ENCODE data around the gene CCDC137. TPM values are rescaled to one million over a fixed set of nuclear protein-coding genes. Genes with fewer than 3 reads are reported as not detected.

Gene CCDC137
- total and polyA plus RNA-seq, 2 of the 13 experiments (the other 11 are each of a cell fraction or from before 2014, with no cell fraction given): 14.6 to 39.1 TPM

DNA sequence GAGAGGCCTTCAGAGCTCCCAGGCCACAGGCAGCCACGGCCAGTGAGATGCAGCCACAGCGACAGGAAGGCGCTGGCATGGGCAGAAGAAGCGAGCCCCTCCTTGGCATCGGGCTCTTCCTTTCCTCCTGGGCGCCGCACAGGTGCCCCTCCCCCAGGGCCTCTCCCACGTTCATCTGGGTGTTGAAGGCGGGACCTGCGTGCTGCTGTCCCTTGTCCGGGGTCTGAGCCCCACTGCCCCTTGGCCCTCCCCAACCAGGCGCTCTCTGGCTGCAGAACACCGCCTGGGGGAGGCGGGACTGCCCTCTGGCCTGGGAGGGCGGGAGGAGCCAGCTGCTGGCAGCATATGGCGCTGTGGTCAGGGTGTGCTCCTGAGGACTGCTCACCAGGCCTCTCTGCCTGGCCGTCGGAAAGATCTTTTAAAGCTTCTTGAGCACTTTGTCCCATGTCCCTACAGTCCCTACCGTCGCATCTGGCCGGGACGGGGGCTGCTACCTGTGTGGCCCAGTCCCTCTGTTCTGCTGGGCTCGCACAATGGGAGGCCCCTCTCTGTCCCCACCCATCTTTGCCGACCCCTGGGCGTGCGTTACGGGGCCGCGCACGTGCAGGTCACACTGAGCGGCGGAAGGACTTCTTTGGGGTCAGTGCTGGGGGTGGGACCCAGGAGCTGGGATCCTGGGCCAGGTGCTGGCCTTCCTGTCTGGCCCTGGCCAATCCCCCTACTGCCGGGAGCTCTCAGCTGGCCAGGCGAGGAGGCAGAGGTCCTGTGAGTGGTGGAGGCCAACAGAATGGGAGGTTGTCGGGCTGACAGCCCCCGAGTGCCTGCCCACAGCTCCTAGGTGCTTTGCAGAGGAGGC lies 47.2 kb downstream of the CCDC137 start (continued):
- TF ChIP-seq ZNF546 (CRISPR knock-in tag; conservative IDR thresholded peaks at IDR 0.05) (no peak; the same call in 1 of the 2 replicates), ZNF766 (CRISPR knock-in tag; IDR thresholded peaks at IDR 0.05; ENCODE audit: borderline replicate concordance) (0 out of 2 replicates have a peak, but pooled peaks have one; percentile 50), ZFP91 (CRISPR knock-in tag; IDR thresholded peaks at IDR 0.05; ENCODE audit: borderline replicate concordance) (peak; percentile 85; the same call in 1 of the 2 replicates), ZNF737 (CRISPR knock-in tag; IDR thresholded peaks at IDR 0.05; ENCODE audit: borderline replicate concordance) (no peak), GLMP (CRISPR knock-in tag; IDR thresholded peaks at IDR 0.05; ENCODE audit: borderline replicate concordance) (no peak), ZNF276 (CRISPR knock-in tag; IDR thresholded peaks at IDR 0.05; ENCODE audit: low read depth) (peak; percentile 84; the same call in 1 of the 2 replicates), RFX5 (IDR thresholded peaks at IDR 0.05; ENCODE audit: low read depth, low read length) (no peak), SETDB1 (CRISPR knock-in tag; IDR thresholded peaks at IDR 0.05; ENCODE audit: borderline replicate concordance) (no peak), ZNF615 (CRISPR knock-in tag; IDR thresholded peaks at IDR 0.05; ENCODE audit: borderline replicate concordance) (no peak), KDM2A (CRISPR knock-in tag; IDR thresholded peaks at IDR 0.05; ENCODE audit: borderline replicate concordance, low read depth) (peak; percentile 76), FOXK1 (CRISPR knock-in tag; IDR thresholded peaks at IDR 0.05; ENCODE audit: borderline replicate concordance, low read depth) (0 out of 2 replicates have a peak, but pooled peaks have one; percentile 21), ZNF234 (CRISPR knock-in tag; conservative IDR thresholded peaks at IDR 0.05) (no peak; the same call in 1 of the 2 replicates), MBNL3 (CRISPR knock-in tag; conservative IDR thresholded peaks at IDR 0.05) (no peak)
- TF ChIP-seq, protein P1, sequence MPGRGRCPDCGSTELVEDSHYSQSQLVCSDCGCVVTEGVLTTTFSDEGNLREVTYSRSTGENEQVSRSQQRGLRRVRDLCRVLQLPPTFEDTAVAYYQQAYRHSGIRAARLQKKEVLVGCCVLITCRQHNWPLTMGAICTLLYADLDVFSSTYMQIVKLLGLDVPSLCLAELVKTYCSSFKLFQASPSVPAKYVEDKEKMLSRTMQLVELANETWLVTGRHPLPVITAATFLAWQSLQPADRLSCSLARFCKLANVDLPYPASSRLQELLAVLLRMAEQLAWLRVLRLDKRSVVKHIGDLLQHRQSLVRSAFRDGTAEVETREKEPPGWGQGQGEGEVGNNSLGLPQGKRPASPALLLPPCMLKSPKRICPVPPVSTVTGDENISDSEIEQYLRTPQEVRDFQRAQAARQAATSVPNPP (CRISPR knock-in tag; IDR thresholded peaks at IDR 0.05): no peak; the same call in 1 of the 2 replicates
